Vagina (tissue), 2 donors: ENCODE results near the gene AANAT.

Source experiments
- POLR2A ChIP-seq, 2 donors: fragments of 450-650 bp; IDR thresholded peaks; one replicate each; pipeline ENCODE4 v1.6.1; 2017; ENCODE audit warnings: antibody characterized with exemption in 2 of 2, mild to moderate bottlenecking in 2 of 2, moderate library complexity in 2 of 2
- POLR2AphosphoS5 ChIP-seq, 2 donors: sonication (generic); formaldehyde crosslinking; IDR thresholded peaks; one replicate each; pipeline ENCODE4 v1.9.0; 2017; ENCODE audit warnings: antibody characterized with exemption in 2 of 2, mild to moderate bottlenecking in 2 of 2, low read depth in 1 of 2; ENCODE audit not compliant: insufficient read depth in 1 of 2
- TF ChIP-seq, protein P1 (sequence below), 3 experiments: fragments of 450-650 bp in 2 of 3; fragments of 200-600 bp in 1 of 3; sonication (generic) in 1 of 3; IDR thresholded peaks; one replicate each; pipeline ENCODE4 v1.5.1; 2017 to 2019; ENCODE audit warnings: antibody characterized with exemption in 3 of 3, mild to moderate bottlenecking in 2 of 3, moderate library complexity in 2 of 3

DNA sequence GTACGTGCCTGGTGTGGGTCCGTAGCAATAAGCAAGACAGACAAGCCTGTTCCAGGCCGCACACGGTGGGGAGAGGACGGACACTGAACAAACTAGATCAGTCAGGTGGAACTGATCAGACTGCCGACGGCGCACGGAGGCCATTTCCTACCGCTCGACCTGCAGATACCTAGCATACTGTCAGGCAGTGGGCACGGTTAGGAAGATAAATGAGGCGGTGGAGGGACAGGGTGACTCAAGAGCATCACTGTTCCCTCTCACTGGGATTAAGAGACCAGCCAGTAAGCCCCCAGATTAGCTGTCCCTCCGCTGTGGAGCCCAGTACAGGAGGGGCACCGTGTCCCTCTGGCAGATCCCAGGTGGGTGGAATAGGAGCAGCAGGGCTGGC, 4.8 kb downstream of the AANAT start:
- TF ChIP-seq, protein P1, sequence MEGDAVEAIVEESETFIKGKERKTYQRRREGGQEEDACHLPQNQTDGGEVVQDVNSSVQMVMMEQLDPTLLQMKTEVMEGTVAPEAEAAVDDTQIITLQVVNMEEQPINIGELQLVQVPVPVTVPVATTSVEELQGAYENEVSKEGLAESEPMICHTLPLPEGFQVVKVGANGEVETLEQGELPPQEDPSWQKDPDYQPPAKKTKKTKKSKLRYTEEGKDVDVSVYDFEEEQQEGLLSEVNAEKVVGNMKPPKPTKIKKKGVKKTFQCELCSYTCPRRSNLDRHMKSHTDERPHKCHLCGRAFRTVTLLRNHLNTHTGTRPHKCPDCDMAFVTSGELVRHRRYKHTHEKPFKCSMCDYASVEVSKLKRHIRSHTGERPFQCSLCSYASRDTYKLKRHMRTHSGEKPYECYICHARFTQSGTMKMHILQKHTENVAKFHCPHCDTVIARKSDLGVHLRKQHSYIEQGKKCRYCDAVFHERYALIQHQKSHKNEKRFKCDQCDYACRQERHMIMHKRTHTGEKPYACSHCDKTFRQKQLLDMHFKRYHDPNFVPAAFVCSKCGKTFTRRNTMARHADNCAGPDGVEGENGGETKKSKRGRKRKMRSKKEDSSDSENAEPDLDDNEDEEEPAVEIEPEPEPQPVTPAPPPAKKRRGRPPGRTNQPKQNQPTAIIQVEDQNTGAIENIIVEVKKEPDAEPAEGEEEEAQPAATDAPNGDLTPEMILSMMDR (IDR thresholded peaks at IDR 0.05): no peak
- no peak for TF ChIP-seq POLR2AphosphoS5 (IDR thresholded peaks at IDR 0.05; ENCODE audit: insufficient read depth in 1 of 2, low read depth in 1 of 2)
- no peak for TF ChIP-seq POLR2A (IDR thresholded peaks at IDR 0.05)
